HepG2 (cell line): Measurements from ENCODE around the gene MYCBP2. TPM values are rescaled to one million over a fixed set of nuclear protein-coding genes. Genes with fewer than 3 reads are reported as not detected.
A peak's percentile ranks its signal among the peaks of the same experiment; 100 is the strongest.

ENCODE experiments used
- HIVEP1 ChIP-seq: sonication (generic); formaldehyde crosslinking; IDR thresholded peaks from 2 replicates; pipeline ENCODE4 v1.4.0; 2020; ENCODE audit warnings: mild to moderate bottlenecking, missing genetic modification reagents
- NFKBIZ ChIP-seq: IDR thresholded peaks from 2 replicates; pipeline ENCODE4 v1.6.1; 2018; ENCODE audit warnings: missing genetic modification reagents, missing compliant biosample characterization
- PCBP2 ChIP-seq: fragments of 200-400 bp; formaldehyde crosslinking; optimal IDR thresholded peaks from 2 replicates; pipeline ENCODE3; 2018; ENCODE audit warnings: low read length, low read depth; ENCODE audit not compliant: poor library complexity, severe bottlenecking
- RFXAP ChIP-seq: sonication (generic); formaldehyde crosslinking; IDR thresholded peaks from 2 replicates; pipeline ENCODE4 v1.4.0; 2020; ENCODE audit warnings: missing genetic modification reagents, borderline replicate concordance
- ZFP36L1 ChIP-seq: sonication (generic); formaldehyde crosslinking; IDR thresholded peaks from 2 replicates; pipeline ENCODE4 v1.8.0; 2022; ENCODE audit warnings: mild to moderate bottlenecking, missing genetic modification reagents, moderate library complexity
- ZNF205 ChIP-seq: IDR thresholded peaks from 2 replicates; pipeline ENCODE4 v1.6.1; 2018; ENCODE audit warnings: missing biosample characterization, missing genetic modification reagents
- ZNF354B ChIP-seq: sonication (generic); formaldehyde crosslinking; IDR thresholded peaks from 2 replicates; pipeline ENCODE4 v1.8.0; 2022; ENCODE audit warnings: mild to moderate bottlenecking, missing genetic modification reagents
- ZNF430 ChIP-seq: sonication (generic); formaldehyde crosslinking; IDR thresholded peaks from 2 replicates; pipeline ENCODE4 v1.9.0; 2021; ENCODE audit warnings: mild to moderate bottlenecking, missing genetic modification reagents
- ZNF737 ChIP-seq: sonication (generic); formaldehyde crosslinking; IDR thresholded peaks from 2 replicates; pipeline ENCODE4 v1.5.0; 2020; ENCODE audit warnings: missing genetic modification reagents, mild to moderate bottlenecking, borderline replicate concordance
- ZSCAN21 ChIP-seq: sonication (generic); formaldehyde crosslinking; IDR thresholded peaks from 2 replicates; pipeline ENCODE4 v1.8.0; 2022; ENCODE audit warnings: mild to moderate bottlenecking, missing genetic modification reagents, moderate library complexity, borderline replicate concordance
- polyA plus RNA-seq, 8 experiments: library from polyadenylated mRNA; depleted of rRNA in 3 of 8; stranded (reverse) in 7 of 8; unstranded in 1 of 8; fragments of >200 nt; fragmentation: Illumina TruSeq in 4 of 8; extraction: Trizol in 4 of 8; gene quantifications; 2 replicates each; pipeline versions ENCODE4 v1.2.1 to v1.2.3, GENCODE V29; 2011 to 2016; ENCODE audit warnings: low read depth in 4 of 8, missing spikeins in 1 of 8, mixed read lengths in 1 of 8; ENCODE audit not compliant: insufficient read depth in 1 of 8
- total RNA-seq, 5 experiments: library from RNA; depleted of rRNA; stranded (reverse); fragments of >200 nt; fragmentation: Illumina TruSeq; extraction: Trizol; gene quantifications; 2 replicates each; pipeline ENCODE4 v1.2.3, GENCODE V29; 2016; ENCODE audit warnings: low read depth in 1 of 5
- TF ChIP-seq, protein P1 (sequence below): sonication (generic); formaldehyde crosslinking; IDR thresholded peaks from 2 replicates; pipeline ENCODE4 v1.4.0; 2020; ENCODE audit warnings: missing genetic modification reagents, borderline replicate concordance
- TF ChIP-seq, protein P2 (sequence below): sonication (generic); formaldehyde crosslinking; conservative IDR thresholded peaks from 2 replicates; pipeline ENCODE4 v1.8.1; 2023; ENCODE audit warnings: missing genetic modification reagents
- TF ChIP-seq, protein P3 (sequence below): sonication (generic); formaldehyde crosslinking; IDR thresholded peaks from 2 replicates; pipeline ENCODE4 v1.4.0; 2020; ENCODE audit warnings: mild to moderate bottlenecking, missing genetic modification reagents
- TF ChIP-seq, protein P4 (sequence below): sonication (generic); formaldehyde crosslinking; IDR thresholded peaks from 2 replicates; pipeline ENCODE4 v1.5.0; 2020; ENCODE audit warnings: mild to moderate bottlenecking, missing genetic modification reagents
- TF ChIP-seq, protein P5 (sequence below): sonication (generic); formaldehyde crosslinking; IDR thresholded peaks from 2 replicates; pipeline ENCODE4 v1.4.0; 2020; ENCODE audit warnings: missing genetic modification reagents
- TF ChIP-seq, protein P6 (sequence below): sonication (generic); formaldehyde crosslinking; IDR thresholded peaks from 2 replicates; pipeline ENCODE4 v1.4.0; 2020; ENCODE audit warnings: missing genetic modification reagents, mild to moderate bottlenecking, borderline replicate concordance
- TF ChIP-seq, protein P7 (sequence below): sonication (generic); formaldehyde crosslinking; IDR thresholded peaks from 2 replicates; pipeline ENCODE4 v1.4.0; 2020; ENCODE audit warnings: missing genetic modification reagents, borderline replicate concordance

The MYCBP2 gene
- total and polyA plus RNA-seq, 2 of the 13 experiments (the other 11 are each of a cell fraction or from before 2014, with no cell fraction given) = 16.3 to 35.3 TPM

DNA sequence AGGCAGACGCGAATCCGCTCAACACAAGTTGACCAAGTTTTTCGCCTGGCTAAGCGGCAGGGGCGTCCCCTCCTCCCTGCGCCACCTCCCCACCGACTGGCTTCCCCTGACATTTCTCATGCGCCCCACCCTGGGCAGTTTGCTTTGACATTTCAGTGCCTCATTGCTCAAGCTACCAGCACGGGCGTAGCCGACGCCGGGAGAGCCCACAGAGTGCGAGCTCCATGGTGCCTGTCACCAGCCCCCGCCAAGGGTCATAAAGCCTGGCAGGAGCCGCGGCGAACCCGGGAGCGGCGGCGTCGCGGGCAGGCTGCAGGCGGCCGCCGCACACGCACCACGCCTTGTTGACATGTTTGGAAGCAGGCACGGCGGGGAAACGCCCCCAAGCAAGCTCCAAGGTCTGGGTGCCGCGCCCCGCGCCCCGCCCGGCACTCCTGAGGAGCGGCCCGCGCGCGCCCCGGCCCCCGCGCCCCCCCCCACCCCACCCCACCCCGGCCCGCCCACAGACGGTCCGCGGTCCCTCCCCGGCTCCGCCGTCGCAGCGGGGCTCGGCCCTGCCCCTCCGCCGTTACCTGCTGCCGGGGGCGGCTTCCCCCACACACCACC lies 300.5 kb downstream of the MYCBP2 start (continued):
- TF ChIP-seq, protein P1, sequence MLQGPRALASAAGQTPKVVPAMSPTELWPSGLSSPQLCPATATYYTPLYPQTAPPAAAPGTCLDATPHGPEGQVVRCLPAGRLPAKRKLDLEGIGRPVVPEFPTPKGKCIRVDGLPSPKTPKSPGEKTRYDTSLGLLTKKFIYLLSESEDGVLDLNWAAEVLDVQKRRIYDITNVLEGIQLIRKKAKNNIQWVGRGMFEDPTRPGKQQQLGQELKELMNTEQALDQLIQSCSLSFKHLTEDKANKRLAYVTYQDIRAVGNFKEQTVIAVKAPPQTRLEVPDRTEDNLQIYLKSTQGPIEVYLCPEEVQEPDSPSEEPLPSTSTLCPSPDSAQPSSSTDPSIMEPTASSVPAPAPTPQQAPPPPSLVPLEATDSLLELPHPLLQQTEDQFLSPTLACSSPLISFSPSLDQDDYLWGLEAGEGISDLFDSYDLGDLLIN (CRISPR knock-in tag) = no peak
- TF ChIP-seq PCBP2 = no peak
- no peak for TF ChIP-seq ZNF430 (CRISPR knock-in tag)
- TF ChIP-seq, protein P2, sequence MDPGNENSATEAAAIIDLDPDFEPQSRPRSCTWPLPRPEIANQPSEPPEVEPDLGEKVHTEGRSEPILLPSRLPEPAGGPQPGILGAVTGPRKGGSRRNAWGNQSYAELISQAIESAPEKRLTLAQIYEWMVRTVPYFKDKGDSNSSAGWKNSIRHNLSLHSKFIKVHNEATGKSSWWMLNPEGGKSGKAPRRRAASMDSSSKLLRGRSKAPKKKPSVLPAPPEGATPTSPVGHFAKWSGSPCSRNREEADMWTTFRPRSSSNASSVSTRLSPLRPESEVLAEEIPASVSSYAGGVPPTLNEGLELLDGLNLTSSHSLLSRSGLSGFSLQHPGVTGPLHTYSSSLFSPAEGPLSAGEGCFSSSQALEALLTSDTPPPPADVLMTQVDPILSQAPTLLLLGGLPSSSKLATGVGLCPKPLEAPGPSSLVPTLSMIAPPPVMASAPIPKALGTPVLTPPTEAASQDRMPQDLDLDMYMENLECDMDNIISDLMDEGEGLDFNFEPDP = no peak
- TF ChIP-seq ZSCAN21 (CRISPR knock-in tag) = peak; percentile 25; the same call in 1 of the 2 replicates
- TF ChIP-seq, protein P3, sequence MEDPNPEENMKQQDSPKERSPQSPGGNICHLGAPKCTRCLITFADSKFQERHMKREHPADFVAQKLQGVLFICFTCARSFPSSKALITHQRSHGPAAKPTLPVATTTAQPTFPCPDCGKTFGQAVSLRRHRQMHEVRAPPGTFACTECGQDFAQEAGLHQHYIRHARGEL (CRISPR knock-in tag) = no peak
- TF ChIP-seq RFXAP (CRISPR knock-in tag) = no peak
- TF ChIP-seq, protein P4, sequence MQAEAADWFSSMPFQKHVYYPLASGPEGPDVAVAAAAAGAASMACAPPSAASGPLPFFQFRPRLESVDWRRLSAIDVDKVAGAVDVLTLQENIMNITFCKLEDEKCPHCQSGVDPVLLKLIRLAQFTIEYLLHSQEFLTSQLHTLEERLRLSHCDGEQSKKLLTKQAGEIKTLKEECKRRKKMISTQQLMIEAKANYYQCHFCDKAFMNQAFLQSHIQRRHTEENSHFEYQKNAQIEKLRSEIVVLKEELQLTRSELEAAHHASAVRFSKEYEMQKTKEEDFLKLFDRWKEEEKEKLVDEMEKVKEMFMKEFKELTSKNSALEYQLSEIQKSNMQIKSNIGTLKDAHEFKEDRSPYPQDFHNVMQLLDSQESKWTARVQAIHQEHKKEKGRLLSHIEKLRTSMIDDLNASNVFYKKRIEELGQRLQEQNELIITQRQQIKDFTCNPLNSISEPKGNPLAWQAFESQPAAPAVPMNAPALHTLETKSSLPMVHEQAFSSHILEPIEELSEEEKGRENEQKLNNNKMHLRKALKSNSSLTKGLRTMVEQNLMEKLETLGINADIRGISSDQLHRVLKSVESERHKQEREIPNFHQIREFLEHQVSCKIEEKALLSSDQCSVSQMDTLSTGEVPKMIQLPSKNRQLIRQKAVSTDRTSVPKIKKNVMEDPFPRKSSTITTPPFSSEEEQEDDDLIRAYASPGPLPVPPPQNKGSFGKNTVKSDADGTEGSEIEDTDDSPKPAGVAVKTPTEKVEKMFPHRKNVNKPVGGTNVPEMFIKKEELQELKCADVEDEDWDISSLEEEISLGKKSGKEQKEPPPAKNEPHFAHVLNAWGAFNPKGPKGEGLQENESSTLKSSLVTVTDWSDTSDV (CRISPR knock-in tag) = no peak
- TF ChIP-seq ZNF737 = no peak
- no peak for TF ChIP-seq ZNF354B (CRISPR knock-in tag)
- TF ChIP-seq ZNF205 = no peak
- TF ChIP-seq, protein P5, sequence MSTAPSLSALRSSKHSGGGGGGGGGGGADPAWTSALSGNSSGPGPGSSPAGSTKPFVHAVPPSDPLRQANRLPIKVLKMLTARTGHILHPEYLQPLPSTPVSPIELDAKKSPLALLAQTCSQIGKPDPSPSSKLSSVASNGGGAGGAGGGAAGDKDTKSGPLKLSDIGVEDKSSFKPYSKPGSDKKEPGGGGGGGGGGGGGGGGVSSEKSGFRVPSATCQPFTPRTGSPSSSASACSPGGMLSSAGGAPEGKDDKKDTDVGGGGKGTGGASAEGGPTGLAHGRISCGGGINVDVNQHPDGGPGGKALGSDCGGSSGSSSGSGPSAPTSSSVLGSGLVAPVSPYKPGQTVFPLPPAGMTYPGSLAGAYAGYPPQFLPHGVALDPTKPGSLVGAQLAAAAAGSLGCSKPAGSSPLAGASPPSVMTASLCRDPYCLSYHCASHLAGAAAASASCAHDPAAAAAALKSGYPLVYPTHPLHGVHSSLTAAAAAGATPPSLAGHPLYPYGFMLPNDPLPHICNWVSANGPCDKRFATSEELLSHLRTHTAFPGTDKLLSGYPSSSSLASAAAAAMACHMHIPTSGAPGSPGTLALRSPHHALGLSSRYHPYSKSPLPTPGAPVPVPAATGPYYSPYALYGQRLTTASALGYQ (CRISPR knock-in tag) = no peak
- TF ChIP-seq NFKBIZ (CRISPR knock-in tag) = no peak
- TF ChIP-seq, protein P6, sequence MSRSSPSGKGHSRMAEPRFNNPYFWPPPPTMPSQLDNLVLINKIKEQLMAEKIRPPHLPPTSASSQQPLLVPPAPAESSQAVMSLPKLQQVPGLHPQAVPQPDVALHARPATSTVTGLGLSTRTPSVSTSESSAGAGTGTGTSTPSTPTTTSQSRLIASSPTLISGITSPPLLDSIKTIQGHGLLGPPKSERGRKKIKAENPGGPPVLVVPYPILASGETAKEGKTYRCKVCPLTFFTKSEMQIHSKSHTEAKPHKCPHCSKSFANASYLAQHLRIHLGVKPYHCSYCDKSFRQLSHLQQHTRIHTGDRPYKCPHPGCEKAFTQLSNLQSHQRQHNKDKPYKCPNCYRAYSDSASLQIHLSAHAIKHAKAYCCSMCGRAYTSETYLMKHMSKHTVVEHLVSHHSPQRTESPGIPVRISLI (CRISPR knock-in tag) = no peak
- 0 out of 2 replicates have a peak, but pooled peaks have one; percentile 14 for TF ChIP-seq HIVEP1
- TF ChIP-seq ZFP36L1 = no peak
- TF ChIP-seq, protein P7, sequence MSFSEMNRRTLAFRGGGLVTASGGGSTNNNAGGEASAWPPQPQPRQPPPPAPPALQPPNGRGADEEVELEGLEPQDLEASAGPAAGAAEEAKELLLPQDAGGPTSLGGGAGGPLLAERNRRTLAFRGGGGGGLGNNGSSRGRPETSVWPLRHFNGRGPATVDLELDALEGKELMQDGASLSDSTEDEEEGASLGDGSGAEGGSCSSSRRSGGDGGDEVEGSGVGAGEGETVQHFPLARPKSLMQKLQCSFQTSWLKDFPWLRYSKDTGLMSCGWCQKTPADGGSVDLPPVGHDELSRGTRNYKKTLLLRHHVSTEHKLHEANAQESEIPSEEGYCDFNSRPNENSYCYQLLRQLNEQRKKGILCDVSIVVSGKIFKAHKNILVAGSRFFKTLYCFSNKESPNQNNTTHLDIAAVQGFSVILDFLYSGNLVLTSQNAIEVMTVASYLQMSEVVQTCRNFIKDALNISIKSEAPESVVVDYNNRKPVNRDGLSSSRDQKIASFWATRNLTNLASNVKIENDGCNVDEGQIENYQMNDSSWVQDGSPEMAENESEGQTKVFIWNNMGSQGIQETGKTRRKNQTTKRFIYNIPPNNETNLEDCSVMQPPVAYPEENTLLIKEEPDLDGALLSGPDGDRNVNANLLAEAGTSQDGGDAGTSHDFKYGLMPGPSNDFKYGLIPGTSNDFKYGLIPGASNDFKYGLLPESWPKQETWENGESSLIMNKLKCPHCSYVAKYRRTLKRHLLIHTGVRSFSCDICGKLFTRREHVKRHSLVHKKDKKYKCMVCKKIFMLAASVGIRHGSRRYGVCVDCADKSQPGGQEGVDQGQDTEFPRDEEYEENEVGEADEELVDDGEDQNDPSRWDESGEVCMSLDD (CRISPR knock-in tag) = no peak; the same call in 1 of the 2 replicates
